K562 (cell line): ENCODE measurements around the gene NOC4L. TPM values are rescaled to one million over a fixed set of nuclear protein-coding genes. Genes with fewer than 3 reads are reported as not detected.

ENCODE experiments used
- ATAC-seq: fragments of 200-7000 bp; cut with Tn5 transposase; 3 replicates; pipeline ENCODE4 v1.9.1; 2020; ENCODE audit warnings: moderate library complexity
- BruUV-seq: library from RNA; stranded (reverse); fragments of 400-500 nt; replicated peaks from 2 replicates; lab custom pipeline; 2021; lab: Mats Ljungman, UMichigan
- CTCF ChIA-PET: fragments of 300-600 bp; formaldehyde crosslinking; extraction: SDS; loops from one replicate; lab custom pipeline; 2021; ENCODE audit warnings: low intra/inter-chr PET ratio; lab: Yijun Ruan, JAX
- POLR2A ChIA-PET: fragments of 300-600, 350-650 bp; sonication (Branson Sonifier 250); formaldehyde crosslinking; extraction: SDS; loops from one replicate; lab custom pipeline; 2021; ENCODE audit warnings: antibody characterized with exemption, inconsistent platforms; lab: Yijun Ruan, JAX
- DNase-seq, 4 experiments: peaks; one replicate each; pipeline versions ENCODE4 v3.0.0 to v3.0.0-alpha.2; 2011 to 2018; ENCODE audit warnings: low spot score in 3 of 4, mixed read lengths in 3 of 4; ENCODE audit errors: extremely low read depth in 1 of 4
- FAIRE-seq: peaks from 2 replicates; lab custom pipeline; 2011; peaks lifted over from hg19 to GRCh38; lab: Jason Lieb, UNC
- H2AFZ ChIP-seq: 2 replicates; pipeline ENCODE4 v1.6.0; 2011; ENCODE audit warnings: low read depth, low read length, control low read depth, inconsistent platforms
- H3K27ac ChIP-seq: fragments of 200-600 bp; 3 replicates; pipeline ENCODE4 v1.8.0; 2011; ENCODE audit warnings: low read depth, mild to moderate bottlenecking, control low read depth, inconsistent platforms, low read length, moderate library complexity, mixed read lengths; ENCODE audit errors: extremely low read depth
- H3K27me3 ChIP-seq, 2 experiments: fragments of 300-600 bp in 1 of 2; 2 replicates in 1 of 2; 3 replicates in 1 of 2; pipeline versions ENCODE4 v1.6.0 to v1.8.0; 2011; ENCODE audit warnings: inconsistent platforms in 2 of 2, low read length in 2 of 2, mild to moderate bottlenecking in 1 of 2, mixed read lengths in 1 of 2, moderate library complexity in 1 of 2; ENCODE audit not compliant: control insufficient read depth in 2 of 2, insufficient read depth in 2 of 2
- H3K36me3 ChIP-seq: fragments of 300-600 bp; 3 replicates; pipeline ENCODE4 v1.8.0; 2011; ENCODE audit warnings: mild to moderate bottlenecking, low read length, inconsistent platforms; ENCODE audit not compliant: control insufficient read depth, insufficient read depth
- H3K4me1 ChIP-seq, 2 experiments: fragments of 200-600 bp in 1 of 2; replicated peaks in 1 of 2; 2 replicates in 1 of 2; 3 replicates in 1 of 2; pipeline versions ENCODE4 v1.5.1 to v1.8.0; 2011; ENCODE audit warnings: inconsistent platforms in 2 of 2, low read length in 2 of 2, mild to moderate bottlenecking in 1 of 2, mixed read lengths in 1 of 2, moderate library complexity in 1 of 2; ENCODE audit not compliant: control insufficient read depth in 2 of 2, insufficient read depth in 2 of 2
- H3K4me2 ChIP-seq: 2 replicates; pipeline ENCODE4 v1.6.1; 2011; ENCODE audit warnings: low read length, control low read depth, inconsistent platforms, mixed read lengths; ENCODE audit not compliant: insufficient read depth
- H3K4me3 ChIP-seq: fragments of 200-600 bp; sonication (generic), shearing (Covaris generic); 2 replicates; pipeline ENCODE4 v1.5.1; 2016; ENCODE audit warnings: control low read depth, inconsistent platforms
- H3K79me2 ChIP-seq: fragments of 200-600 bp; 3 replicates; pipeline ENCODE4 v1.8.0; 2011; ENCODE audit warnings: low read length, inconsistent platforms; ENCODE audit not compliant: control insufficient read depth, insufficient read depth
- H3K9ac ChIP-seq, 2 experiments: 2 replicates each; pipeline versions ENCODE4 v1.6.0 to v1.6.1; 2011; ENCODE audit warnings: low read depth in 2 of 2, low read length in 2 of 2, control low read depth in 1 of 2, inconsistent platforms in 1 of 2, mild to moderate bottlenecking in 1 of 2, mixed read lengths in 1 of 2; ENCODE audit not compliant: insufficient read depth in 1 of 2
- H3K9me1 ChIP-seq: one replicate; pipeline ENCODE4 v1.6.0; 2011; ENCODE audit warnings: inconsistent platforms, mild to moderate bottlenecking, low read length, moderate library complexity; ENCODE audit not compliant: control insufficient read depth, insufficient read depth
- H3K9me3 ChIP-seq: replicated peaks from 2 replicates; pipeline ENCODE4 v1.5.1; 2011; ENCODE audit warnings: low read depth, low read length, inconsistent platforms; ENCODE audit not compliant: control insufficient read depth, insufficient read depth
- H4K20me1 ChIP-seq: replicated peaks from 2 replicates; pipeline ENCODE4 v1.6.1; 2011; ENCODE audit warnings: low read length, inconsistent platforms, mixed read lengths; ENCODE audit not compliant: control insufficient read depth, insufficient read depth
- CBX1 ChIP-seq: sonication (generic); IDR thresholded peaks from 2 replicates; pipeline ENCODE4 v1.6.1; 2016; ENCODE audit warnings: antibody characterized with exemption, low read depth, mild to moderate bottlenecking
- HDAC8 ChIP-seq: fragments of 450-650 bp; IDR thresholded peaks from 2 replicates; pipeline ENCODE4 v1.6.1; 2016; ENCODE audit warnings: mild to moderate bottlenecking, missing genetic modification characterization, moderate library complexity, missing compliant biosample characterization
- IRF1 ChIP-seq: sonication (generic); formaldehyde crosslinking; IDR thresholded peaks from 2 replicates; pipeline ENCODE4 v1.8.0; 2022; ENCODE audit warnings: missing genetic modification reagents, mild to moderate bottlenecking, borderline replicate concordance
- MIER1 ChIP-seq: fragments of 450-650 bp; IDR thresholded peaks from 2 replicates; pipeline ENCODE4 v1.6.1; 2016; ENCODE audit warnings: antibody characterized with exemption, mild to moderate bottlenecking, low read depth
- PTTG1 ChIP-seq: fragments of 450-650 bp; IDR thresholded peaks from 2 replicates; pipeline ENCODE4 v1.6.1; 2016; ENCODE audit warnings: low read depth, mild to moderate bottlenecking, missing genetic modification characterization, missing compliant biosample characterization
- TEAD2 ChIP-seq: fragments of 450-650 bp; IDR thresholded peaks from 2 replicates; pipeline ENCODE4 v1.6.1; 2016; ENCODE audit warnings: missing genetic modification characterization, control low read depth, missing compliant biosample characterization
- ZFPM2 ChIP-seq: fragments of 250-450 bp; sonication (Bioruptor Pico); IDR thresholded peaks from 2 replicates; pipeline ENCODE4 v1.5.1; 2022; ENCODE audit warnings: mild to moderate bottlenecking
- ZNF146 ChIP-seq: IDR thresholded peaks from one replicate; pipeline ENCODE4 v1.6.1; 2018; ENCODE audit warnings: missing compliant biosample characterization; ENCODE audit not compliant: unreplicated experiment
- ZNF655 ChIP-seq: fragments of 250-450 bp; sonication (Bioruptor Pico); IDR thresholded peaks from 2 replicates; pipeline ENCODE4 v1.5.0; 2021
- ZNF696 ChIP-seq: fragments of 250-450 bp; sonication (Bioruptor Pico); conservative IDR thresholded peaks from 2 replicates; pipeline ENCODE4 v1.4.0; 2020; ENCODE audit warnings: mild to moderate bottlenecking, moderate library complexity
- WGBS: fragments of 100-300 bp; shearing (Covaris generic); methylation state at CpG from one replicate; pipeline ENCODE4 v1.1.6; 2016; ENCODE audit warnings: low coverage, mixed read lengths; ENCODE audit not compliant: insufficient coverage; ENCODE audit errors: missing lambda C conversion rate; 5-methylcytosine and 5-hydroxymethylcytosine counted together
- in situ Hi-C: fragments of 300-500 bp; cut with MboI; formaldehyde crosslinking; loops from 4 replicates; pipeline ENCODE4 v1.15.0; 2018; ENCODE audit warnings: inconsistent platforms, mixed read lengths
- intact Hi-C: fragments of 100-400 bp; cut with micrococcal nuclease; formaldehyde crosslinking; loops from 2 replicates; pipeline ENCODE4 v1.14.2; 2022
- polyA plus RNA-seq, 8 experiments: library from polyadenylated mRNA; depleted of rRNA in 4 of 8; stranded (reverse) in 5 of 8; unstranded in 3 of 8; fragments of >200 nt; fragmentation: Nextera tagmentation in 2 of 8; fragmentation: Illumina TruSeq in 1 of 8; extraction: Ambion mirVana in 2 of 8; extraction: Trizol in 1 of 8; gene quantifications; 2 replicates each; pipeline versions ENCODE4 v1.2.1 to v1.2.3, GENCODE V29; 2011 to 2014; ENCODE audit warnings: inconsistent platforms in 1 of 8, missing spikeins in 1 of 8
- total RNA-seq, 7 experiments: library from RNA; depleted of rRNA in 6 of 7; stranded (reverse); fragments of >200 nt in 6 of 7; fragmentation: Illumina TruSeq in 2 of 7; extraction: Trizol in 2 of 7; gene quantifications; 2 replicates each; pipeline versions ENCODE4 v1.2.1 to v1.2.3, GENCODE V29; 2011 to 2021; ENCODE audit warnings: low replicate concordance in 1 of 7
- TF ChIP-seq, protein P1 (sequence below): fragments of 250-450 bp; sonication (Bioruptor Pico); IDR thresholded peaks from 2 replicates; pipeline ENCODE4 v1.4.0; 2020; ENCODE audit warnings: mild to moderate bottlenecking, moderate library complexity
- TF ChIP-seq, protein P2 (sequence below): IDR thresholded peaks from 2 replicates; pipeline ENCODE4 v1.6.1; 2014; ENCODE audit warnings: antibody characterized with exemption

The NOC4L gene
- total and polyA plus RNA-seq, 9 of the 15 experiments (the other 6 are each of a cell fraction or from before 2014, with no cell fraction given): 1.3 to 77.0 (median 20.0) TPM

GRCh38 chr12:132146772-132147422 lies 2.6 kb downstream of the NOC4L start:
- in situ Hi-C loops: no loop called here
- no peaks in the 10 kb centered on the region for H3K9me3 ChIP-seq
- FAIRE-seq: no peak
- intact Hi-C loops: no loop called here
- ATAC-seq: no peak
- no peaks in the 10 kb centered on the region for H4K20me1 ChIP-seq
- H3K9ac ChIP-seq: peak overlapping the region in 1 of 2 experiments; percentile 26; a peak in 1 of 4 replicates
- WGBS: 96% methylated on average over 19 of the region's 19 CpGs
- peaks cover 57% of the 10 kb centered on the region for H3K79me2 ChIP-seq
- peaks cover 55% of the 10 kb centered on the region; the same call in 2 of the 3 replicates for H3K36me3 ChIP-seq
- H3K4me3 ChIP-seq: no peak overlapping the region
- peaks cover 11 to 46% of the 10 kb centered on the region in 2 experiments; a peak in 4 of 5 replicates for H3K4me1 ChIP-seq
- DNase-seq: no peak
- H3K9me1 ChIP-seq: peaks cover 4% of the 10 kb centered on the region
- no peak overlapping the region for H3K27ac ChIP-seq
- no peaks in the 10 kb centered on the region for H3K27me3 ChIP-seq
- no TSS peak for BruUV-seq
- no peak overlapping the region for H2AFZ ChIP-seq
- H3K4me2 ChIP-seq: no peak overlapping the region
- POLR2A ChIA-PET: interaction anchor here (0.5 kb wide), 2 partner anchors 194 to 291 kb away, joined by 3 to 4 read pairs; no protein-coding TSS in a partner anchor
- CTCF ChIA-PET: no interaction called here
- TF ChIP-seq PTTG1: no peak
- no peak for TF ChIP-seq ZFPM2 (CRISPR knock-in tag)
- TF ChIP-seq, protein P1, sequence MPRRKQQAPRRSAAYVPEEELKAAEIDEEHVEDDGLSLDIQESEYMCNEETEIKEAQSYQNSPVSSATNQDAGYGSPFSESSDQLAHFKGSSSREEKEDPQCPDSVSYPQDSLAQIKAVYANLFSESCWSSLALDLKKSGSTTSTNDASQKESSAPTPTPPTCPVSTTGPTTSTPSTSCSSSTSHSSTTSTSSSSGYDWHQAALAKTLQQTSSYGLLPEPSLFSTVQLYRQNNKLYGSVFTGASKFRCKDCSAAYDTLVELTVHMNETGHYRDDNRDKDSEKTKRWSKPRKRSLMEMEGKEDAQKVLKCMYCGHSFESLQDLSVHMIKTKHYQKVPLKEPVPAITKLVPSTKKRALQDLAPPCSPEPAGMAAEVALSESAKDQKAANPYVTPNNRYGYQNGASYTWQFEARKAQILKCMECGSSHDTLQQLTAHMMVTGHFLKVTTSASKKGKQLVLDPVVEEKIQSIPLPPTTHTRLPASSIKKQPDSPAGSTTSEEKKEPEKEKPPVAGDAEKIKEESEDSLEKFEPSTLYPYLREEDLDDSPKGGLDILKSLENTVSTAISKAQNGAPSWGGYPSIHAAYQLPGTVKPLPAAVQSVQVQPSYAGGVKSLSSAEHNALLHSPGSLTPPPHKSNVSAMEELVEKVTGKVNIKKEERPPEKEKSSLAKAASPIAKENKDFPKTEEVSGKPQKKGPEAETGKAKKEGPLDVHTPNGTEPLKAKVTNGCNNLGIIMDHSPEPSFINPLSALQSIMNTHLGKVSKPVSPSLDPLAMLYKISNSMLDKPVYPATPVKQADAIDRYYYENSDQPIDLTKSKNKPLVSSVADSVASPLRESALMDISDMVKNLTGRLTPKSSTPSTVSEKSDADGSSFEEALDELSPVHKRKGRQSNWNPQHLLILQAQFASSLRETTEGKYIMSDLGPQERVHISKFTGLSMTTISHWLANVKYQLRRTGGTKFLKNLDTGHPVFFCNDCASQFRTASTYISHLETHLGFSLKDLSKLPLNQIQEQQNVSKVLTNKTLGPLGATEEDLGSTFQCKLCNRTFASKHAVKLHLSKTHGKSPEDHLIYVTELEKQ (CRISPR knock-in tag): no peak
- TF ChIP-seq IRF1 (CRISPR knock-in tag): no peak
- TF ChIP-seq CBX1: no peak
- TF ChIP-seq MIER1: no peak
- TF ChIP-seq ZNF146 (CRISPR knock-in tag): no peak
- no peak for TF ChIP-seq ZNF696
- TF ChIP-seq HDAC8: no peak
- no peak for TF ChIP-seq TEAD2 (tag)
- no peak for TF ChIP-seq ZNF655 (CRISPR knock-in tag)
- TF ChIP-seq, protein P2, sequence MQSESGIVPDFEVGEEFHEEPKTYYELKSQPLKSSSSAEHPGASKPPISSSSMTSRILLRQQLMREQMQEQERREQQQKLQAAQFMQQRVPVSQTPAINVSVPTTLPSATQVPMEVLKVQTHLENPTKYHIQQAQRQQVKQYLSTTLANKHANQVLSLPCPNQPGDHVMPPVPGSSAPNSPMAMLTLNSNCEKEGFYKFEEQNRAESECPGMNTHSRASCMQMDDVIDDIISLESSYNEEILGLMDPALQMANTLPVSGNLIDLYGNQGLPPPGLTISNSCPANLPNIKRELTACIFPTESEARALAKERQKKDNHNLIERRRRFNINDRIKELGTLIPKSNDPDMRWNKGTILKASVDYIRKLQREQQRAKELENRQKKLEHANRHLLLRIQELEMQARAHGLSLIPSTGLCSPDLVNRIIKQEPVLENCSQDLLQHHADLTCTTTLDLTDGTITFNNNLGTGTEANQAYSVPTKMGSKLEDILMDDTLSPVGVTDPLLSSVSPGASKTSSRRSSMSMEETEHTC: no peak
